ENCODE results near the gene SEZ6L. TPM values are rescaled to one million over a fixed set of nuclear protein-coding genes. Genes with fewer than 3 reads are reported as not detected.

Gene SEZ6L
- polyA plus RNA-seq, 1 donor, result 4.3 TPM

DNA sequence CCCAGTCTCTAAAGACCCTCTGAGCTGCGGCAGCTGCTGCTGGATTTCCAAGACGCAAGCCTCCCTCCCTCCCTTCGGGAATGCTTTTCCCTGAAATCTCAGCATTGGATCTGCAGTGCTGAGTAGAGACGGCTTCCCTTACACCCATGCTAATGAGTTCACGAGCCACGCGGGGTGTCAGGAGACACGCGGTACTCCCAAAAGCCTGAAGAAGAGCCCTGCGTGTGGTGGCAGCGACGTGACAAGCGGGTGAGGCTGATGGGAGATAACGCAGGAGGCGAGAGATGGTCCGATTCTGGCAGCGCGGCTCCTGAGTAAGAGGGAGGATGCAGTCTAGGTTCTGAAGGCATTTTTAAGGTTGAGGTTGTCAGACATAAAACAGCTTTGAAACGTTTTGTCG lies 185.4 kb downstream of the SEZ6L start:
- H3K36me3 ChIP-seq (ENCODE audit: control insufficient read depth, insufficient read depth, low read length), result no peaks in the 10 kb centered on the region
- H3K9me3 ChIP-seq (ENCODE audit: control insufficient read depth, low read depth, low read length), result no peaks in the 10 kb centered on the region
- DNase-seq, result no peak
- WGBS (ENCODE audit: insufficient coverage, low lambda C conversion rate), result 93% methylated on average over 3 of the region's 20 CpGs
- H3K27me3 ChIP-seq (ENCODE audit: control insufficient read depth, insufficient read depth, low read length), result peaks cover 2% of the 10 kb centered on the region
- no peak overlapping the region for H3K27ac ChIP-seq (ENCODE audit: low read length)
- H3K4me1 ChIP-seq (ENCODE audit: control insufficient read depth, insufficient read depth, low read length), result no peaks in the 10 kb centered on the region
- H3K4me3 ChIP-seq (ENCODE audit: low read length), result no peak overlapping the region

DNA sequence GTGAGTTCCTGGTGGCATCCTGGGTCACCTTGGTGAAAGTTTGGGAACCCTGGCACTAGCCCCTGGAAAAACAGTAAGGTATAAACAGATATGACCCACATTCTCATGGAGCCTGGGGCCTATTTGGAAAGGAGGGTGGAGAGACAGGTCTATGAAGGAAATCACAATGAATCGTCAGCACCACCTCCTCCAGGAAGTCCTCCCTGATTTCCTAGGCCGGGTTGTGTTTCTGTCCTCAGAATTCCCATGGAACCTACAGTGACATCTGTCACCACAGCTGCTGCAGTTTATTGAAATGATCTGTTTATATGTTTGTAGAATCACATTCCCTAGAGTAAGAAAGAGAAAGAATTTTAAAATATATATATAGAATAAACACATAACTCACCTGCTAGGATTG lies 188.0 kb downstream of the SEZ6L start:
- no peak for DNase-seq
- H3K9me3 ChIP-seq (ENCODE audit: control insufficient read depth, low read depth, low read length), result no peaks in the 10 kb centered on the region
- no peak overlapping the region for H3K4me3 ChIP-seq (ENCODE audit: low read length)
- peaks cover 2% of the 10 kb centered on the region for H3K4me1 ChIP-seq (ENCODE audit: control insufficient read depth, insufficient read depth, low read length)
- no peaks in the 10 kb centered on the region for H3K36me3 ChIP-seq (ENCODE audit: control insufficient read depth, insufficient read depth, low read length)
- 50% methylated on average over 2 of the region's 2 CpGs for WGBS (ENCODE audit: insufficient coverage, low lambda C conversion rate)
- H3K27ac ChIP-seq (ENCODE audit: low read length), result no peak overlapping the region
- H3K27me3 ChIP-seq (ENCODE audit: control insufficient read depth, insufficient read depth, low read length), result peaks cover 4% of the 10 kb centered on the region

DNA sequence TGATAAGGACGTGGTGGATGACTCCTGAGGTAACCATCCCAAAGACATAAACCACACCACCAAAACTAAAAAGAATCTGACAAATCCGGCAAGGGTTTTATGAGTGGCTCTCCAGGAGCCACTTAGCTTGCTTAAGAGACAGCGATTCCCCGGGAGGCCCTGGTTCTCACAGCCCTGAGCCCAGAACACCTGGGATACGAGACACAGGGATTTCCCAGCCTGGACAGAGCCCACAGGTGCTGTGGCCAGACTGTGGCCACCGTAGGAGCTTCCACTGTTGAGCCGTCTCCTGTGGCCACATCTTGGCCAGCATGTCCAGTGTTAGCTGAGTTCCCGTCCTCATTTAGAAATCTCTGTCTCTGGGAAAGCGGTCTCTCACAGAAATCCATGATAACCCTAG lies 188.6 kb downstream of the SEZ6L start:
- no peak for DNase-seq
- Histone ChIP-seq H3K4me1 (ENCODE audit: control insufficient read depth, insufficient read depth, low read length) (peaks cover 2% of the 10 kb centered on the region), H3K27me3 (ENCODE audit: control insufficient read depth, insufficient read depth, low read length) (peaks cover 6% of the 10 kb centered on the region), H3K36me3 (ENCODE audit: control insufficient read depth, insufficient read depth, low read length) (no peaks in the 10 kb centered on the region), H3K4me3 (ENCODE audit: low read length) (no peak overlapping the region), H3K9me3 (ENCODE audit: control insufficient read depth, low read depth, low read length) (no peaks in the 10 kb centered on the region), H3K27ac (ENCODE audit: low read length) (no peak overlapping the region)
- no CpG with 5 or more reads among the region's 9 CpGs for WGBS (ENCODE audit: insufficient coverage, low lambda C conversion rate)

DNA sequence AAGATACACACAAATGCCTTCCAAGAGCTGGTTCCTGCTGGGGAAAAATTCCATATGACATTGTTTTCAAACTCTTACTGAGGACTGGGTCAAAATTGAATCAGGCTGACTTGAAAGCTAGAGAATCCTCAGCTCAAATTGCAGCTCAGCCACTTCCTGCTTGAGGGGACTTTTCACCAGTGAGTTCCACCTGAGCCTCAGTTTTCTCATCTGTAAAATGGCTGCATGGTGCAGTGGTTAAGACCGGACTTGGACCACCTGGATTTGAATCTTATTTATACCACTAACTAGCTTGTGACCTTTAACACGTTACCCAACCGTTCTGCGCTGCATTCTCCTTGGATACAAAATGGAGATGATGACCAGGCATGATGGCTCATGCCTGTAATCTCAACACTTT lies 189.9 kb downstream of the SEZ6L start:
- H3K9me3 ChIP-seq (ENCODE audit: control insufficient read depth, low read depth, low read length), result no peaks in the 10 kb centered on the region
- H3K4me3 ChIP-seq (ENCODE audit: low read length), result no peak overlapping the region
- no peak overlapping the region for H3K27ac ChIP-seq (ENCODE audit: low read length)
- H3K27me3 ChIP-seq (ENCODE audit: control insufficient read depth, insufficient read depth, low read length), result peaks cover 6% of the 10 kb centered on the region
- DNase-seq, result no peak
- peaks cover 2% of the 10 kb centered on the region for H3K4me1 ChIP-seq (ENCODE audit: control insufficient read depth, insufficient read depth, low read length)
- WGBS (ENCODE audit: insufficient coverage, low lambda C conversion rate), result no CpG with 5 or more reads among the region's 4 CpGs
- H3K36me3 ChIP-seq (ENCODE audit: control insufficient read depth, insufficient read depth, low read length), result no peaks in the 10 kb centered on the region

- Histone ChIP-seq H3K27me3 (ENCODE audit: control insufficient read depth, insufficient read depth, low read length) (peaks cover 3% of the 10 kb centered on the region), H3K9me3 (ENCODE audit: control insufficient read depth, low read depth, low read length) (no peaks in the 10 kb centered on the region), H3K36me3 (ENCODE audit: control insufficient read depth, insufficient read depth, low read length) (no peaks in the 10 kb centered on the region), H3K27ac (ENCODE audit: low read length) (no peak overlapping the region), H3K4me3 (ENCODE audit: low read length) (no peak overlapping the region), H3K4me1 (ENCODE audit: control insufficient read depth, insufficient read depth, low read length) (peaks cover 2% of the 10 kb centered on the region)
- 0% methylated on average over 1 of the region's 17 CpGs for WGBS (ENCODE audit: insufficient coverage, low lambda C conversion rate)
- peak; percentile 27 to 53 for DNase-seq
Measured at GRCh38 chr22:26360169-26360885, 191.1 kb downstream of the SEZ6L start.

GRCh38 chr22:26362471-26362870 lies 193.2 kb downstream of the SEZ6L start:
- Histone ChIP-seq H3K9me3 (ENCODE audit: control insufficient read depth, low read depth, low read length) (no peaks in the 10 kb centered on the region), H3K4me3 (ENCODE audit: low read length) (no peak overlapping the region)
- WGBS (ENCODE audit: insufficient coverage, low lambda C conversion rate), result 100% methylated on average over 1 of the region's 3 CpGs

DNA sequence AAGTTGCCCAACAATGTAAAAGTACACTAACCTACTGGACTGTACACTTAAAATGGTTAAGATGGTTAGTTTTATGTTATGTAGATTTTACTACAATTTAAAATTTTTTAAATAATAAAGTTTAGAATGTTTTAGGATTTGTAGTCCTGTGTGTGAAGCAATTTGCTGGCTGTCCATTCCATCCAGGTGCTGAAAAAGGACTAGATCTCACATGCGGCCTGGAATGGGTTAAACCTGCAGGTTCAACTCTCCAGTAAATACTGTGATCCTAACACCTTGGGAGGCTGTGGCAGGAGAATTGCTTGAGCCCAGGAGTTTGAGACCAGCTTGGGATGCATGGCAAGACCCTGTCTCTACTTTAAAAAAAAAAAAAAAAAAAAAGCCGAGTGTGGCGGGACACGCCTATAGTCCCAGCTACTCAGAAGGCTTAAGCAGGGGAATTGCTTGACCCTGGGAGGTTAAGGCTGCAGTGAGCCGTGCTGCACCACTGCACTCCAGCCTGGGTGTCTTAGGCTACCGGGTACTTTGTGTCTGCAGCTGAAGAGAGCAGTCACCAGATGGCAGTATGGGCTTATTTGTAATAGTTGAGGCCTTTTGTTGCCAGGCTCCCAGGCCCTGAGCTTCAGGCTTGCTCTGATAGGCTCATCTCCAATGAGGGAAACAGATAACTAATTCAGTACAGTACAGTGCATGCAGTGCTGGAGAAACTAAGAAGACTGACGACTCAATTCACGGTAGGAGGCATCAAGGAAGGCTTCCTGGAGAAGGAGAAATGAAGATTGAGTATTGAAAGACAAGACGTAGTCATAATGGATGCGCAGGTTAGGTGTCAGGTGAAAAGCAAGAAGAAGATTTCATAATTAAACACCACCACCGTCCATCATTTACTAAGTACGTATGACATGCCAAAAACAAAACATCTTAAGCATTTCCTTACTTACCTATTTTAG lies 195.1 kb downstream of the SEZ6L start:
- Histone ChIP-seq H3K9me3 (ENCODE audit: control insufficient read depth, low read depth, low read length) (no peaks in the 10 kb centered on the region), H3K36me3 (ENCODE audit: control insufficient read depth, insufficient read depth, low read length) (no peaks in the 10 kb centered on the region), H3K4me3 (ENCODE audit: low read length) (no peak overlapping the region), H3K27ac (ENCODE audit: low read length) (no peak overlapping the region), H3K27me3 (ENCODE audit: control insufficient read depth, insufficient read depth, low read length) (peaks cover 3% of the 10 kb centered on the region), H3K4me1 (ENCODE audit: control insufficient read depth, insufficient read depth, low read length) (peaks cover 2% of the 10 kb centered on the region)
- 95% methylated on average over 3 of the region's 12 CpGs for WGBS (ENCODE audit: insufficient coverage, low lambda C conversion rate)
- DNase-seq, result peak; percentile 65 to 71

More at GRCh38 chr22:26362471-26362870, 193.2 kb downstream of the SEZ6L start:
- Histone ChIP-seq H3K27me3 (ENCODE audit: control insufficient read depth, insufficient read depth, low read length) (peaks cover 3% of the 10 kb centered on the region), H3K4me1 (ENCODE audit: control insufficient read depth, insufficient read depth, low read length) (peaks cover 2% of the 10 kb centered on the region), H3K27ac (ENCODE audit: low read length) (no peak overlapping the region), H3K36me3 (ENCODE audit: control insufficient read depth, insufficient read depth, low read length) (no peaks in the 10 kb centered on the region)
- DNase-seq, result no peak

DNA sequence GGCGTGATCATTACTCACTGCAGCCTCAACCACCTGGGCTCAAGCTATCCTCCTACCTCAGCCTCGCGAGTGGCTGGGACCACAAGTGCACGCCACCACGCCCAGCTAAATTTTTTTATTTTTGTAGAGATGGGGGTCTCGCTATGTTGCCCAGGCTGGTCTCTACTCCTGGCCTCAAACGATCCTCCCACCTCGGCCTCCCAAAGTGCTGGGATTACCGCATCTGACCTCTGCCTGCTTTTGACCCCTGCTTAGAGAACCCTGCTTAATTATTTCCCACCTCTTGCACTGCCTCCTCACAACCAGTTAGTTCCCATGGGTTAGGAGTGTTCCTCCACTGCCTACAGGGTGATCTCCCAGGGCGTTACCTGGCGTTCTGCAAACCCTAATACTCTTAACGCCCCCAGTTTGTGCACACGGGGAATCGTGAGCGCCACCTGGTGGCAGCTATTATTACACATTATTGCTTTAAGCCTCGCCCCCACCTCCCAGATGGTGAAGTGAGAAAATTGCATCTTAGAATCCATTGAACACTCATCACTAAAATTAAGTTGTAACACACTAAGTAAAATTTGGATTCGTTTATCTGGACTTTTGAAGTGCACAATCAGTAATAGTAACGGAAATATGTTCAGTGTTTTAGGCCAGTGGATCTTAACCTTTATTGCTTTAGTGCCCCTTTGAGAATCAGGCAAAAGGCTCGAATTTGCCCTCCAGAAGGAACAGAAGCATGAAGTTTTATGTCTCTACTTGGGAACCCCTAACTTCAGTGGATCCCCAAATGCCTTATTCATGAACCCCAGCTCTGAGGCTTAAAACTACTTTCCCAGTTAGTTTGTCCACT lies 198.4 kb downstream of the SEZ6L start:
- H3K36me3 ChIP-seq (ENCODE audit: control insufficient read depth, insufficient read depth, low read length), result no peaks in the 10 kb centered on the region
- H3K27me3 ChIP-seq (ENCODE audit: control insufficient read depth, insufficient read depth, low read length), result no peaks in the 10 kb centered on the region
- H3K27ac ChIP-seq (ENCODE audit: low read length), result no peak overlapping the region
- WGBS (ENCODE audit: insufficient coverage, low lambda C conversion rate), result 67% methylated on average over 3 of the region's 19 CpGs
- no peak overlapping the region for H3K4me3 ChIP-seq (ENCODE audit: low read length)
- H3K4me1 ChIP-seq (ENCODE audit: control insufficient read depth, insufficient read depth, low read length), result no peaks in the 10 kb centered on the region
- H3K9me3 ChIP-seq (ENCODE audit: control insufficient read depth, low read depth, low read length), result no peaks in the 10 kb centered on the region
- peak; percentile 22 to 28 for DNase-seq

DNA sequence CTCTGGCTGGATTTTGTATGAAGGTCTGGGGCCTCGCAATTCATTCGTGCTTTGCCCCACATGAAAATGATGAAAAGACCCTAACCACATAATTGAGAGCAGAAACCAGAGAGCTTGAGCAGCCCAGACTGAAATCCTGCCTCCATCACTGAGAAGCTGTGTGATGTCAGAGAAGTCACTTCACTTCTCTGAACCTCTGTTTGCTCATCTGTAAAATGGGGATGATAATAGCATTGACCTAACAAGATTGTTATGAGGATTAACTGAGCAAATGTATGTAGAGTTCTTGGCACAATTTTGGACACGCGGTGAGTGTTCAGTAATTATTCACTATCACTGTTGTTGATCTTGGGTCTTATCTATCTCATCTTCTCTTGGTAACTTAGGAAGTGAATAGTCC lies 203.6 kb downstream of the SEZ6L start:
- H3K4me3 ChIP-seq (ENCODE audit: low read length), result no peak overlapping the region
- no peaks in the 10 kb centered on the region for H3K4me1 ChIP-seq (ENCODE audit: control insufficient read depth, insufficient read depth, low read length)
- peaks cover 9% of the 10 kb centered on the region for H3K27me3 ChIP-seq (ENCODE audit: control insufficient read depth, insufficient read depth, low read length)
- no peaks in the 10 kb centered on the region for H3K9me3 ChIP-seq (ENCODE audit: control insufficient read depth, low read depth, low read length)
- no peak overlapping the region for H3K27ac ChIP-seq (ENCODE audit: low read length)
- no peak for DNase-seq
- no peaks in the 10 kb centered on the region for H3K36me3 ChIP-seq (ENCODE audit: control insufficient read depth, insufficient read depth, low read length)
- WGBS (ENCODE audit: insufficient coverage, low lambda C conversion rate), result no CpG with 5 or more reads among the region's 4 CpGs
